Fibroblast of pulmonary artery (primary cell): ENCODE results near the gene BEGAIN.

ENCODE experiments used
- DNase-seq: peaks from one replicate; pipeline ENCODE4 v3.0.0-alpha.2; 2010; ENCODE audit warnings: low read depth
- H3K4me3 ChIP-seq: replicated peaks from 2 replicates; pipeline ENCODE4 v1.5.1; 2011; ENCODE audit warnings: low read depth, mild to moderate bottlenecking, control low read depth, low read length, moderate library complexity
- TF ChIP-seq, protein P1 (sequence below): IDR thresholded peaks from 2 replicates; pipeline ENCODE4 v1.5.1; 2011; ENCODE audit warnings: mild to moderate bottlenecking, control low read depth, low read length, inconsistent platforms; ENCODE audit errors: missing control alignments

Gene BEGAIN

GRCh38 chr14:100605230-100605629, 18.0 kb upstream of the BEGAIN start:
- no peak for DNase-seq
- TF ChIP-seq, protein P1, sequence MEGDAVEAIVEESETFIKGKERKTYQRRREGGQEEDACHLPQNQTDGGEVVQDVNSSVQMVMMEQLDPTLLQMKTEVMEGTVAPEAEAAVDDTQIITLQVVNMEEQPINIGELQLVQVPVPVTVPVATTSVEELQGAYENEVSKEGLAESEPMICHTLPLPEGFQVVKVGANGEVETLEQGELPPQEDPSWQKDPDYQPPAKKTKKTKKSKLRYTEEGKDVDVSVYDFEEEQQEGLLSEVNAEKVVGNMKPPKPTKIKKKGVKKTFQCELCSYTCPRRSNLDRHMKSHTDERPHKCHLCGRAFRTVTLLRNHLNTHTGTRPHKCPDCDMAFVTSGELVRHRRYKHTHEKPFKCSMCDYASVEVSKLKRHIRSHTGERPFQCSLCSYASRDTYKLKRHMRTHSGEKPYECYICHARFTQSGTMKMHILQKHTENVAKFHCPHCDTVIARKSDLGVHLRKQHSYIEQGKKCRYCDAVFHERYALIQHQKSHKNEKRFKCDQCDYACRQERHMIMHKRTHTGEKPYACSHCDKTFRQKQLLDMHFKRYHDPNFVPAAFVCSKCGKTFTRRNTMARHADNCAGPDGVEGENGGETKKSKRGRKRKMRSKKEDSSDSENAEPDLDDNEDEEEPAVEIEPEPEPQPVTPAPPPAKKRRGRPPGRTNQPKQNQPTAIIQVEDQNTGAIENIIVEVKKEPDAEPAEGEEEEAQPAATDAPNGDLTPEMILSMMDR: no peak
- H3K4me3 ChIP-seq: no peak overlapping the region

GRCh38 chr14:100604709-100605108, 17.5 kb upstream of the BEGAIN start:
- DNase-seq: no peak
- TF ChIP-seq, protein P1: no peak
- no peak overlapping the region for H3K4me3 ChIP-seq

DNA sequence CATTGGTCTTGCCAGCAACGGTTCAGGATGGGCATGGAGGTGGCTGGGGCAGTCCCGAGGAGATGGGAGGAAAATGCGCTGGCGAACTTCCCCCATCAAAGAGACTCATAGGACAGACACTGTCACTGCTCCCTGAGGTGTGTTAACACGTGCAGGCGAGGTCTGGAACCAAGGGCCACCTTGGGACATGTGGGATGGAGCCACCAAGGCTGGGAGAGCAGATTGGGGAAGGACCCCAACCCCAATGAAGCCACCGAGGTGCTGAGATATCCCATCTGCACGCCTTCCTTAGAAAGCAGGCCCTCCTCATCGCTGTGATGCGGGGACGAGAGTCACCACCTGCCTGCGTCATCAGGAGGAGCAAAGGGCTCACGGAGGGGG, 16.9 kb upstream of the BEGAIN start:
- H3K4me3 ChIP-seq: no peak overlapping the region
- TF ChIP-seq, protein P1: no peak
- no peak for DNase-seq

DNA sequence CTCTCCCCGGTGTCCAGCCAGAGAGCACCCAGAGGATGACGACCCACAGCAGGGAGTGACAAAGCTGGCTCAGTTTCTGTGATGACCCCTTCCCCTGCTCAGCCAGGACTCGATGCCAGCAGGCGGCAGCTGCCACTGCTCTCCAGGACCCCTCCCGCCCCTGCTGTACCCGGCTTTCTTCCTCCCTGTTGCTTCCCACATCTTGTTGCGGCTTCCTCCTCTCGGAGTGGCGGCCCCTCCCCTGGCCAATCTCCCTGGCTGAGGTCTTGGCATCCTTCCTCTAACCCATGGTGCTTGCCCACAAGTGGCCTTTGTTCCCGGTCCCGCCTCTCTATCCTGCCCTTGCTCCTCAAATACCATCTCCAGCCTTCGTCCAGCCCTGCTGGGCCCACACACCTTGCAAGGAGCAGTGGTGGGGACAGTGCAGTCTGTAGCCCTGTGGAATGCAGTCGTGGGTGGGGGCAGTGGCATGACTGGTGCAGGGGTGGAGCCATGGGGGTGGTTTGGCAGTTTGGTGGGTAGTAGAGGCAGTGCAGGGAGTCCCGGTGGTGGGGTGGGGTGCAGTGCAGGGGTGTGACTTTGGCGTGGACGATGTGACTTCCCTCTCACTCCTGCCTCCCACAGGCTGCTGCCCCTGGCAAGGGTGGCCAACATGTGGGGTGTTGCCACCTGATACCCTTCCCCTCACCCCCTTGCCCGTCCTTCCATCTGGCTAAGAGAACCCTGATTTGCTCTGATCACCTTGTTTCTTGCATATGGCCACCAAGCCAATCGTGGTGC, 16.3 kb upstream of the BEGAIN start:
- H3K4me3 ChIP-seq: no peak overlapping the region
- TF ChIP-seq, protein P1: no peak
- no peak for DNase-seq

GRCh38 chr14:100602621-100603230, 15.5 kb upstream of the BEGAIN start:
- no peak overlapping the region for H3K4me3 ChIP-seq
- TF ChIP-seq, protein P1: no peak
- DNase-seq: no peak

- no peak overlapping the region for H3K4me3 ChIP-seq
- TF ChIP-seq, protein P1: no peak
Measured at GRCh38 chr14:100601914-100602313, 14.7 kb upstream of the BEGAIN start.

More at GRCh38 chr14:100601914-100602313, 14.7 kb upstream of the BEGAIN start:
- no peak for DNase-seq
